Retinal pigment epithelial cell (primary cell): ENCODE data around the gene ANKRD7.
A peak's percentile ranks its signal among the peaks of the same experiment; 100 is the strongest.
"Not testable (repeated sequence)": the region's sequence is repeated elsewhere in the genome, so short reads cannot be mapped to it uniquely, and the experiment has no call there.

Source experiments
- DNase-seq: peaks from one replicate; pipeline ENCODE4 v3.0.0-alpha.2; 2010; ENCODE audit warnings: low read depth
- H3K4me3 ChIP-seq: 2 replicates; pipeline ENCODE4 v1.5.1; 2011; ENCODE audit warnings: mild to moderate bottlenecking, low read length, control low read depth, moderate library complexity
- TF ChIP-seq, protein P1 (sequence below): conservative IDR thresholded peaks from 2 replicates; pipeline ENCODE4 v1.5.1; 2011; ENCODE audit warnings: low read depth, low read length, control low read depth, inconsistent platforms

The ANKRD7 gene

DNA sequence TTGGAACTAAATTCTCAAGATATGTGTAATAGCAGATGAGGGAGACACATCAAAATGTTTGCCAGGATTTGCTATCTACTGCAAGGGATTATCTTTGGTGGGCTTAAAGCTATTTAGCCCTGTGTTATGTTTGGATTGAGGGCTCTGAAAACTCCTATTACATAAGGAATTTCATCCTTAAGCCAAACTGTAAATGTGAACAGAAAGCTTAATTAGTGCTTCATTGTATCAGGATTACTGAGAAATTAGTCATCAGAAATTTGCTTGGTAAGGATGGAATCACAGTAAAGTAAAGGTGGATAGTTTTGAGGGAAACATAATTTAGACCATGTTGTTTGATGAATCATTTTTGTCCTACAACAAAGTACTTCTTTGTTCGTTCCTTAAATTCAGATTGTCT is 8.3 kb downstream of the ANKRD7 start:
- peak; percentile 95 for DNase-seq
- TF ChIP-seq, protein P1, sequence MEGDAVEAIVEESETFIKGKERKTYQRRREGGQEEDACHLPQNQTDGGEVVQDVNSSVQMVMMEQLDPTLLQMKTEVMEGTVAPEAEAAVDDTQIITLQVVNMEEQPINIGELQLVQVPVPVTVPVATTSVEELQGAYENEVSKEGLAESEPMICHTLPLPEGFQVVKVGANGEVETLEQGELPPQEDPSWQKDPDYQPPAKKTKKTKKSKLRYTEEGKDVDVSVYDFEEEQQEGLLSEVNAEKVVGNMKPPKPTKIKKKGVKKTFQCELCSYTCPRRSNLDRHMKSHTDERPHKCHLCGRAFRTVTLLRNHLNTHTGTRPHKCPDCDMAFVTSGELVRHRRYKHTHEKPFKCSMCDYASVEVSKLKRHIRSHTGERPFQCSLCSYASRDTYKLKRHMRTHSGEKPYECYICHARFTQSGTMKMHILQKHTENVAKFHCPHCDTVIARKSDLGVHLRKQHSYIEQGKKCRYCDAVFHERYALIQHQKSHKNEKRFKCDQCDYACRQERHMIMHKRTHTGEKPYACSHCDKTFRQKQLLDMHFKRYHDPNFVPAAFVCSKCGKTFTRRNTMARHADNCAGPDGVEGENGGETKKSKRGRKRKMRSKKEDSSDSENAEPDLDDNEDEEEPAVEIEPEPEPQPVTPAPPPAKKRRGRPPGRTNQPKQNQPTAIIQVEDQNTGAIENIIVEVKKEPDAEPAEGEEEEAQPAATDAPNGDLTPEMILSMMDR = no peak
- no peak overlapping the region for H3K4me3 ChIP-seq

DNA sequence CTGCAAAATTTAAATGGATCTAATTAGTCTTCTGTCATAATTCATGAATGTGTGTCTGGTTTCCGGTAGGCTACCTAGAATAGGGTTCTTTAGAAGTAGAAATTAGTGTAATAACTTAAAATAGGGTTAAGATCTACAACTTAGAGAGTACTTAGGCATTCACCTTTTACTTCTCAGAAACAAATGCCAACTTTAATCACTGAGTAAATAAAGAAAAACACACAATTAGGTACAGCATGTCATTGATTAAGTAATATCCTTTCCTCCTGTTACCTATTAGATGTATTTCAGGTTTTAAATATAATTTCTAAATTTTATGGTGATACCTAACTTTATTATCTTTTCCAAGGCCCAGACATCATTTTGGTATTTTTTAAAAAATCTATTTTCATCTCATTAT is 9.3 kb downstream of the ANKRD7 start:
- TF ChIP-seq, protein P1 = no peak
- DNase-seq = no peak
- H3K4me3 ChIP-seq = no peak overlapping the region

DNA sequence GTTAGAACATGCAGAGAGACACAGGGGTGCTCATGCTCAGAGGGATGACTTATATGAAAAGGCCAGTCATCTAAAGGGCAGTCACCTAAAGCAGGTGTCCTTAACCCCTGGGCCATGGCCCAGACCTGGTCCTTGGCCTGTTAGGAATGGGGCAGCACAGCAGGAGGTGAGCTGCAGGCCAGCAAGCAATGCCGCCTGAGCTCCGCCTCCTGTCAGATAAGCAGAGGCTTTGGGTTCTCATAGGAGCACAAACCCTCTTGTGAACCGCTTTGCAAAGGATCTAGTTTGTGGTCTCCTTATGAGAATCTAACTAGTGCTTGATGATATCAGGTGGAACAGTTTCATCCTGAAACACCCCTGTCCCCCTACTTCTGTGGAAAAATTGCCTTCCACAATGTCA is 14.5 kb downstream of the ANKRD7 start:
- TF ChIP-seq, protein P1 = no peak
- no peak for DNase-seq
- no peak overlapping the region for H3K4me3 ChIP-seq

DNA sequence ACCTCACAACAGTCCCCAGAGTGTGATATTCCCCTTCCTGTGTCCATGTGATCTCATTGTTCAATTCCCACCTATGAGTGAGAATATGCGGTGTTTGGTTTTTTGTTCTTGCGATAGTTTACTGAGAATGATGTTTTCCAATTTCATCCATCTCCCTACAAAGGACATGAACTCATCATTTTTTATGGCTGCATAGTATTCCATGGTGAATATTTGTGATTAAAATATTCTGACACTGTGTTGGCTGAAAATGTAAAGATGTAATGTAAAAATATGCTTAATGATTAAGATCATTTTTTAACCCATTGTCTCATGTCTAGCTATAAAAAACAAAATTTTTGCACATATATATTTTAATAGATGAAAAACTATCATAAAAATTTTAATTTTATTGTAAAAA is 15.8 kb downstream of the ANKRD7 start:
- not testable (repeated sequence) for H3K4me3 ChIP-seq, DNase-seq

DNA sequence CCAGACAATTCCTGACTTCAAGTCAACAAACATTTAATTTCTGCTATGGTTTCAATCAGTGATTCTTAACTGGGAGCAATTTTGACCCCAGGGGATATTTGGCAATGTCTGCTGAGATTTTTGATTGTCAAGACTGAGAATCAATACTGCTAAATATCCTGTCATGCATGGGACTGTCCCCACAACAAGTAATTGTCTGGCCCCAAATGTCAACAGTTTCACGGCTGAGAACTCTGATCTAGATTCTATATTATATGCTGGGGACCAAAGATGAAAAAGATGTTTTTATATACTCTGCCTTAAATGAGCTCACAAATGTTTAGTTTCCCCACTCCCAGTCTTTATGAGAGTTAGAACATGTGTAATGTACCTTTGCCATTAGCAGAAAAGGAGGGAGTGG is 19.2 kb downstream of the ANKRD7 start:
- H3K4me3 ChIP-seq = no peak overlapping the region
- TF ChIP-seq, protein P1 = no peak
- no peak for DNase-seq

DNA sequence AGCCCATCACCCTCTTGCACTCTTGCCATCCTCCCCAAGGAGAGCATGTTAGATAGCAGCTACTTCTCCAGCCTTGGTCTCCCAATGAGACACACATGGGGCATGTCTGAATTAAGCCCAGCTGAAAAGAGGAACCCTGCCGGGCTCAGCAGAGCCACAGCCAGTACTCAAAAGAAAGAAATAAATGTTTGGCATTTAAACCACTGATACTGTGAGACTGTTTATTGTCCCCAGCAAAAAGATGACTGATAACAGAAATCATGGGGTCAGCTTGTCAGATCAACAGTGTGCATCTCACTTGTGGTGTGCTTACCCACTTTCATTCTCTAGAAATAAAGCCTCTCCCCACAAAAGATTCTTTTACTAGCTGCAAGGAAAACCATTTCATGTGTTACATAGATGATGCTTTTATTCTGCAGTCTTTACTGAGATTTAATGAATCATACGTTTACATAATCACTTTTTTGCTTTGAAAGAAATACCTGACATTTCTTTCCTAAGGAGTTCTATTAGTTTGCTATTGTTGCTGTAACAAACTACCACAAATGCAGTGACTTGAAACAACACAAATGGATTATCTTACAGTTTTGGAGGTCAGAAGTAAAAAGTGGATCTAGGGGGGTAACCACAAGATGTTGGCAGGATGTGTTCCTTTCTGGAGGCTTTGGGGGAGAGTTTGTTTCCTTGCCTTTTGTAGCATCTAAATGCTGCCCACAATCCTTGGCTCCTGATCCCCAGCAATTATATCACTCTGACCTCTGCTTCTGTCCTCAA is 20.9 kb downstream of the ANKRD7 start:
- TF ChIP-seq, protein P1 = no peak
- no peak overlapping the region for H3K4me3 ChIP-seq
- no peak for DNase-seq

DNA sequence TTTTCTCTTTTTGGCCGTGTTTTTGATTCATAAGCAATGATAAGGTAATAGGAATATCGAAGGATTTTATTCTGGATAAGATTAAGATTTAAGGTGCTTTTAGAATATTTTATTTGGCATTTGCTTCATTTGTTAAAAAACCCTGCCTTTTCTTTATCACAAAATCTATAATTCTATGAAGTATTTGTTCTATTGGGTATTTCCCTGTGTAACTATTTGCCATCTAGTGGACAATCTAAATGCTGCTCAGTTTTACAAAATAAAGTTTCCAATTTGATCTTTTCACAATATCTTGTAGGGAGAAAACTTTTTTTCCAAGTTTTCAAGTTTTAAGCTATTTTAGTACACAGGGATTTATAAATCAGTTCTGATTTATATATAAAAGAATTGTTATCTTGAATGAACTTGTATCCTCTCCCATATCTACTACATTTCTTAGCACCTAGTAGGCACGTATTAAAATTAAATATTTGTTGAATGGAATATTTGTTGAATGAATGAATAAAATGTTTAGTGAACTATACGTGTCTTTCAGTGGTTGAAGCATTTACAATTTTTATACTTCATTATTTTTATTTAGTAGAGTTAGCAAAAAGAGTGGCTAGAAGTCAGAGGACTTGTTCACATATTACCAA is 26.5 kb downstream of the ANKRD7 start:
- no peak overlapping the region for H3K4me3 ChIP-seq
- DNase-seq = no peak
- TF ChIP-seq, protein P1 = peak; percentile 60
